Neural progenitor cell (in vitro differentiated cells): ENCODE measurements around the gene SYTL4.

Source experiments
- EZH2 ChIP-seq: fragments of 200-600 bp; sonication (generic); IDR thresholded peaks from 2 replicates; pipeline ENCODE4 v1.6.1; 2017; ENCODE audit warnings: antibody characterized with exemption, mild to moderate bottlenecking, moderate library complexity
- TF ChIP-seq, protein P1 (sequence below): fragments of 200-600 bp; sonication (generic); IDR thresholded peaks from 2 replicates; pipeline ENCODE4 v1.5.1; 2017; ENCODE audit warnings: antibody characterized with exemption, mild to moderate bottlenecking

DNA sequence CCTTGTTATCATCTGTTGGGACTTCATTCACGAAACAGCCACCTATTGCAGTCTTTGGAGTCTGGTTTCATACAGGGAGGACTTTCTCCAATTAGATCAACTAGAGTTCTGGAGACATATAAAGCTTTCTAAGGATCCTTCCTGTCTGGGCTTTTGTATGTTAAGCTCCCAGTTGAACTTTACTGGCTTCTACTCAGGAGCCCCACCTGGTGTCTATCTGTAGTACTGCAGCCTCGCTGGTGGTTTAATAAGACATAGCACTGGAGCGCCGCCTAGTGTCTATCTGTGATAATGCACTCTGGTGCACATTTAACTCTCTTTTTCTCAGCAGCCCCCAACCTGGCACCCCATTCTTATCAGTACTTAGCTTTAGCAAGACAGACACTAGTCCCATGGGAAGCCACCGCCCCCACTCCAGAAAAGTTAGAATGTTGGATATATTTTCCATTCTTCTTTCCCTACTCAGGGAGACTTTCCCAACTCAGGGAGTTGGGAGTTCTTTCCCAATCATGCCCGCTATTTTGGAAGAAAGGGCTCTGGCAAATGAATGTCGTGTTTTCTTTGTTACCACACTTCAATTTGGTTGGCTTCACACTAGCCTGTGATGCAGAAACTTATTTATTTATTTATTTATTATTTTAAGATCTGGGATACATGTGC lies 36.9 kb upstream of the SYTL4 start:
- TF ChIP-seq, protein P1, sequence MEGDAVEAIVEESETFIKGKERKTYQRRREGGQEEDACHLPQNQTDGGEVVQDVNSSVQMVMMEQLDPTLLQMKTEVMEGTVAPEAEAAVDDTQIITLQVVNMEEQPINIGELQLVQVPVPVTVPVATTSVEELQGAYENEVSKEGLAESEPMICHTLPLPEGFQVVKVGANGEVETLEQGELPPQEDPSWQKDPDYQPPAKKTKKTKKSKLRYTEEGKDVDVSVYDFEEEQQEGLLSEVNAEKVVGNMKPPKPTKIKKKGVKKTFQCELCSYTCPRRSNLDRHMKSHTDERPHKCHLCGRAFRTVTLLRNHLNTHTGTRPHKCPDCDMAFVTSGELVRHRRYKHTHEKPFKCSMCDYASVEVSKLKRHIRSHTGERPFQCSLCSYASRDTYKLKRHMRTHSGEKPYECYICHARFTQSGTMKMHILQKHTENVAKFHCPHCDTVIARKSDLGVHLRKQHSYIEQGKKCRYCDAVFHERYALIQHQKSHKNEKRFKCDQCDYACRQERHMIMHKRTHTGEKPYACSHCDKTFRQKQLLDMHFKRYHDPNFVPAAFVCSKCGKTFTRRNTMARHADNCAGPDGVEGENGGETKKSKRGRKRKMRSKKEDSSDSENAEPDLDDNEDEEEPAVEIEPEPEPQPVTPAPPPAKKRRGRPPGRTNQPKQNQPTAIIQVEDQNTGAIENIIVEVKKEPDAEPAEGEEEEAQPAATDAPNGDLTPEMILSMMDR: peak; percentile 100
- no peak for TF ChIP-seq EZH2
